WTC11 (cell line): ENCODE results near the gene RAB11FIP3.

Experiments
- ATF1 ChIP-seq: sonication (generic); formaldehyde crosslinking; IDR thresholded peaks from 2 replicates; pipeline ENCODE4 v1.8.1; 2023; ENCODE audit warnings: mild to moderate bottlenecking, moderate library complexity, missing genetic modification reagents
- CTCF ChIP-seq: fragments of 200-600 bp; IDR thresholded peaks from 2 replicates; pipeline ENCODE4 v1.8.0; 2022; ENCODE audit warnings: antibody characterized with exemption
- ZNF416 ChIP-seq: fragments of 250-450 bp; sonication (Bioruptor Pico); IDR thresholded peaks from 2 replicates; pipeline ENCODE4 v1.9.0; 2021; ENCODE audit warnings: mild to moderate bottlenecking, inconsistent platforms

DNA sequence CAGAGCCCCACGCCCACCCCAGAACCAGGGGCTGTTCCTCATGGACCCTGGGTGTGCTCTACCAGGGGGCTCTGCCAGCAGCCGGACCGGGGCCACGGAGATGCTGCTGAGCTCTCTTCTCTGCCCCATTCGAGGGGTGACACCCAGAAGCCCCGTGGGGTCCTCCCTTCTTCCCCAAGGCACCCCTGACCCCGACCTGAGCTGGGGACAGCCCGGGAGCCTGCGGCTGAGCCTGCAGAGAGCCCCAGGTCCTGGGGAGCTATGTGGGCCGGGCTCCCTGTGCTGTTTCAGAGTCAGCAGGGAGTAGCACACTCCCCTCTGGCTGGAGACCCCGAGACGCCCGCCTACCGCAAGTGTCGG lies 133.6 kb downstream of the RAB11FIP3 start:
- TF ChIP-seq ATF1 (CRISPR knock-in tag) (no peak), CTCF (no peak), ZNF416 (CRISPR knock-in tag) (no peak)
